Nephron progenitor cell (in vitro differentiated cells): Measurements from ENCODE around the gene SLC38A3.

ENCODE experiments used
- DNase-seq: peaks from one replicate; pipeline ENCODE4 v3.0.0; 2021
- H3K27ac Mint-ChIP-seq: 2 replicates; pipeline ENCODE4 v1.8.0; 2021; ENCODE audit warnings: mild to moderate bottlenecking, moderate library complexity, mixed read lengths
- H3K27me3 Mint-ChIP-seq: 2 replicates; pipeline ENCODE4 v1.8.0; 2021; ENCODE audit warnings: mild to moderate bottlenecking, low read depth, mixed read lengths; ENCODE audit not compliant: poor library complexity
- H3K36me3 Mint-ChIP-seq: 2 replicates; pipeline ENCODE4 v1.8.0; 2021; ENCODE audit warnings: low read depth, mixed read lengths
- H3K4me1 Mint-ChIP-seq: 2 replicates; pipeline ENCODE4 v1.8.0; 2021; ENCODE audit warnings: mixed read lengths
- H3K4me3 Mint-ChIP-seq: 2 replicates; pipeline ENCODE4 v1.8.0; 2021; ENCODE audit warnings: mild to moderate bottlenecking, moderate library complexity, mixed read lengths
- H3K9me3 Mint-ChIP-seq: 2 replicates; pipeline ENCODE4 v1.8.0; 2021; ENCODE audit warnings: mild to moderate bottlenecking, moderate library complexity, mixed read lengths
- TF ChIP-seq, protein P1 (sequence below): fragments of 200-600 bp; sonication (generic); IDR thresholded peaks from 2 replicates; pipeline ENCODE4 v1.5.0; 2021; ENCODE audit warnings: antibody characterized with exemption

SLC38A3 gene

DNA sequence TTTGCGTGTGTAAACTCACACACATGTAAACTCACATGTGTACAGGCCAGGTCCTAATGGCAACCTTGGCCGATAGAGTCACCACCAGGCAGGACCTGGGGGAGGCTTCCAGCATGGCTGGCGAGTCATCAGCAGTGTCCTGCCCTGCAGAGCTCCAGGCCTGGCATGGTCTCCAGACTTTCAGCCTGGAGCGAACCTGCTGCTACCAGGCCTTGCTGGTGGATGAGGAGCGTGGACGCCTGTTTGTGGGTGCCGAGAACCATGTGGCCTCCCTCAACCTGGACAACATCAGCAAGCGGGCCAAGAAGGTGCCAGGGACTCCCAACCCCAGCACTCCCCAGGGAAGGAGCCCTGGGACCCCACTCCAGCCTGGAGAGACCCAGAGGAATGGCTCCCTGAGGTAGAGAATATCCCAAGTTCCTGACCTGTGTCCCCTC, 64.9 kb downstream of the SLC38A3 start:
- Mint-ChIP-seq H3K4me3 (no peak overlapping the region), H3K9me3 (no peaks in the 10 kb centered on the region), H3K27ac (no peak overlapping the region), H3K4me1 (peaks cover 83% of the 10 kb centered on the region), H3K36me3 (no peaks in the 10 kb centered on the region), H3K27me3 (peaks cover 24% of the 10 kb centered on the region)
- TF ChIP-seq, protein P1, sequence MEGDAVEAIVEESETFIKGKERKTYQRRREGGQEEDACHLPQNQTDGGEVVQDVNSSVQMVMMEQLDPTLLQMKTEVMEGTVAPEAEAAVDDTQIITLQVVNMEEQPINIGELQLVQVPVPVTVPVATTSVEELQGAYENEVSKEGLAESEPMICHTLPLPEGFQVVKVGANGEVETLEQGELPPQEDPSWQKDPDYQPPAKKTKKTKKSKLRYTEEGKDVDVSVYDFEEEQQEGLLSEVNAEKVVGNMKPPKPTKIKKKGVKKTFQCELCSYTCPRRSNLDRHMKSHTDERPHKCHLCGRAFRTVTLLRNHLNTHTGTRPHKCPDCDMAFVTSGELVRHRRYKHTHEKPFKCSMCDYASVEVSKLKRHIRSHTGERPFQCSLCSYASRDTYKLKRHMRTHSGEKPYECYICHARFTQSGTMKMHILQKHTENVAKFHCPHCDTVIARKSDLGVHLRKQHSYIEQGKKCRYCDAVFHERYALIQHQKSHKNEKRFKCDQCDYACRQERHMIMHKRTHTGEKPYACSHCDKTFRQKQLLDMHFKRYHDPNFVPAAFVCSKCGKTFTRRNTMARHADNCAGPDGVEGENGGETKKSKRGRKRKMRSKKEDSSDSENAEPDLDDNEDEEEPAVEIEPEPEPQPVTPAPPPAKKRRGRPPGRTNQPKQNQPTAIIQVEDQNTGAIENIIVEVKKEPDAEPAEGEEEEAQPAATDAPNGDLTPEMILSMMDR = no peak
- no peak for DNase-seq

DNA sequence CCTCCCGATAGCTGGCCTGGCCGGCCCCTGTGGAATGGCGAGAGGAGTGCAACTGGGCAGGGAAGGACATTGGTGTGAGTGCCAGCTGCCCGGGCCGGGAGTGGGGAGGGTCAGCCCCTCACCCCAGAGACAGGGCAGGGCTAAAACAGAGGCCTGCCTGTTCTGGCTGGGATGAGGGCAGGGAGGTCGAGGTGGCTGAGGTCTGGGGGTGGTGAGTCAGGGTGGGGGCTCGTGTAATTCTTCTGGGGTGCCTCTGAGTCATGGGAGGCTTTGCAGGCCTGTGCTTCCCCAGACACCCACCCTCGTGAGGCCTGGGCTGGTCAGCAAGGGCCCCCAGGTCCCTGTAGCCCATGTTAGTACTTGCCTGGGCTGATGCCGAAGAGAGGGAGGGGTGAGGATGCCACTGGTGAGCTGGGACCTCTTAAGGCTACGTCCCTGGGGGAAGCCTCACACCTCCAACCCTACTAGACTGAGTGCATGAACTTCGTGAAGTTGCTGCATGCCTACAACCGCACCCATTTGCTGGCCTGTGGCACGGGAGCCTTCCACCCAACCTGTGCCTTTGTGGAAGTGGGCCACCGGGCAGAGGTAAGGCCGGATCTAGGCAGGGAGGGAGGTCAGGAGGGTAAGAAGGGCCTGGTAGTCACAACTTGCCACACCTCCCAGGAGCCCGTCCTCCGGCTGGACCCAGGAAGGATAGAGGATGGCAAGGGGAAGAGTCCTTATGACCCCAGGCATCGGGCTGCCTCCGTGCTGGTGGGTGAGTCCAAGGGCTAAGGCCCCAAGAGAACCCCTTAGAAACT, 65.6 kb downstream of the SLC38A3 start:
- Mint-ChIP-seq H3K36me3 (no peaks in the 10 kb centered on the region), H3K4me3 (no peak overlapping the region)

More for the DNA sequence above, 65.6 kb downstream of the SLC38A3 start:
- Mint-ChIP-seq H3K27ac (no peak overlapping the region), H3K27me3 (peaks cover 31% of the 10 kb centered on the region), H3K4me1 (peaks cover 83% of the 10 kb centered on the region), H3K9me3 (no peaks in the 10 kb centered on the region)
- TF ChIP-seq, protein P1 = no peak
- DNase-seq = no peak
